Measurements from ENCODE around the gene TP53BP1.

TP53BP1 gene

DNA sequence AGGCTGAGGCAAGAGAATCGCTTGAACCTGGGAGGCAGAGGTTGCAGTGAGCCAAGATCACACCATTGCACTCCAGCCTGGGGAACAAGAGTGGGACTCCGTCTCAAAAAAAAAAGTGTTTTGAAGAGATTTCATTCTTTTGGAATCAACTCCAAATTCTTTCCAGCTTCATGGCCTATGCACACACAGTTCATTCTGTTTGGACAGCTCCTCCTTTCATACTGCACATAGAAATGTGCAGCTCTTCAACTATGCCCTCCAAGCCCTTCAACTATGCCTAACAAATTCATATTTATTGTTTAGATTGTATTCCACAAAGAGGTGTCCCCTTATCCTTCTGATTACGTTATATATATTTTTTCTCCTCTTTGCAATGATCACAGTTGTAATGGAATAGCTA is 4.2 kb downstream of the TP53BP1 start:
- Histone ChIP-seq H3K27me3 (ENCODE audit: control insufficient read depth, insufficient read depth, low read length, poor library complexity, severe bottlenecking) (no peaks in the 10 kb centered on the region), H3K4me3 (ENCODE audit: insufficient read depth, low read depth, low read length) (no peak overlapping the region), H3K27ac (ENCODE audit: insufficient read depth, low read depth, low read length, poor library complexity, severe bottlenecking) (no peak overlapping the region), H3K9me3 (ENCODE audit: control insufficient read depth, low read length) (no peaks in the 10 kb centered on the region), H3K36me3 (ENCODE audit: control insufficient read depth, insufficient read depth, low read length) (peaks cover 35% of the 10 kb centered on the region), H3K4me1 (ENCODE audit: control insufficient read depth, insufficient read depth, low read length) (peaks cover 7% of the 10 kb centered on the region)
- 94 to 95% methylated on average over 3 of the region's 3 CpGs for WGBS, 2 experiments

DNA sequence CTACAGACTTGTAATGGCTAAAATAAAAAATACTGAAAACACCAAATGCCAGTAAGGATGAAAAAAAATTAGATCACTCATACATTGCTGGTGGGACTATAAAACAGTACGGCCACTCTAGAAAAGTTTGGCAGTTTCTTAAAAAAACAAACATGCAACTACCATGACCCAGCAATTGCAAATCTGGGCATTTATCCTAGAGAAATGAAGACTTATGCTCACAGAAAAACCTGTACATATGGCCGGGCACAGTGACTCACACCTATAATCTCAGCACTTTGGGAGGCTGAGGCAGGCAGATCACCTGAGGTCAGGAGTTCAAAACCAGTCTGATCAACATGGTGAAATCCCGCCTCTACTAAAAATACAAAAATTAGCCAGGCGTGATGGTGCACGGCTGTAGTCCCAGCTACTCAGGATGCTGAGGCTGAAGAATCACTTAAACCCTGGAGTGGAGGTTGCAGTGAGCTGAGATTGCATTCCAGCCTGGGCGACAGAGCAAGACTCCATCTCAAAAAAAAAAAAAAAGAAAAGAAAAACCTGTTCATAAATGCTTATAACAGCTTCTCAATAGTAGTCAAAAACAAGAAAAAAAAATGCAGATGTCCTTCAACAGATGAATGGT is 5.6 kb downstream of the TP53BP1 start:
- Histone ChIP-seq H3K27me3 (ENCODE audit: control insufficient read depth, insufficient read depth, low read length, poor library complexity, severe bottlenecking) (no peaks in the 10 kb centered on the region), H3K9me3 (ENCODE audit: control insufficient read depth, low read length) (no peaks in the 10 kb centered on the region), H3K4me1 (ENCODE audit: control insufficient read depth, insufficient read depth, low read length) (peaks cover 7% of the 10 kb centered on the region), H3K36me3 (ENCODE audit: control insufficient read depth, insufficient read depth, low read length) (peaks cover 40% of the 10 kb centered on the region), H3K27ac (ENCODE audit: insufficient read depth, low read depth, low read length, poor library complexity, severe bottlenecking) (no peak overlapping the region), H3K4me3 (ENCODE audit: insufficient read depth, low read depth, low read length) (no peak overlapping the region)
- 88 to 90% methylated on average over 6 of the region's 6 CpGs for WGBS, 2 experiments

DNA sequence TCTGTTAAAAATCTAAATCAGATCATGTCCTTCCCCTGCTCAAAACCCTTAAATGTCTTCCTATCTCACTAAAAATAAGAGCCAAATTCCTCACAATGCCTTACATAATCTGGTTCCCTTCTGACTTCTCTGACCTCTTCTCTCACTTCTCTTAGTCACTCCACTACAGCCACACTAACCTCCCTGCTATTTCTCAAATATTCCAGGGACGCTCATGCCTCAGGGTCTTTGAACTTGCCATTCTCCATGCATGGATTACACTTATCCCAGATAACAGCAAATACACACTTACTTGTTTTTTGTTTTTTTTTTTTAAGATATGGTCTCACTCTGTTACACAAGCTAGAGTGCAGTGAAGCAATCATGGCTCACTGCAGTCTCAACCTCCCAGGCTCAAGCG is 8.5 kb downstream of the TP53BP1 start:
- WGBS, 2 experiments, result 94 to 96% methylated on average over 2 of the region's 2 CpGs
- peaks cover 41% of the 10 kb centered on the region for H3K36me3 ChIP-seq (ENCODE audit: control insufficient read depth, insufficient read depth, low read length)
- no peaks in the 10 kb centered on the region for H3K9me3 ChIP-seq (ENCODE audit: control insufficient read depth, low read length)
- no peak overlapping the region for H3K4me3 ChIP-seq (ENCODE audit: insufficient read depth, low read depth, low read length)
- no peak overlapping the region for H3K27ac ChIP-seq (ENCODE audit: insufficient read depth, low read depth, low read length, poor library complexity, severe bottlenecking)
- no peaks in the 10 kb centered on the region for H3K27me3 ChIP-seq (ENCODE audit: control insufficient read depth, insufficient read depth, low read length, poor library complexity, severe bottlenecking)
- H3K4me1 ChIP-seq (ENCODE audit: control insufficient read depth, insufficient read depth, low read length), result no peaks in the 10 kb centered on the region

DNA sequence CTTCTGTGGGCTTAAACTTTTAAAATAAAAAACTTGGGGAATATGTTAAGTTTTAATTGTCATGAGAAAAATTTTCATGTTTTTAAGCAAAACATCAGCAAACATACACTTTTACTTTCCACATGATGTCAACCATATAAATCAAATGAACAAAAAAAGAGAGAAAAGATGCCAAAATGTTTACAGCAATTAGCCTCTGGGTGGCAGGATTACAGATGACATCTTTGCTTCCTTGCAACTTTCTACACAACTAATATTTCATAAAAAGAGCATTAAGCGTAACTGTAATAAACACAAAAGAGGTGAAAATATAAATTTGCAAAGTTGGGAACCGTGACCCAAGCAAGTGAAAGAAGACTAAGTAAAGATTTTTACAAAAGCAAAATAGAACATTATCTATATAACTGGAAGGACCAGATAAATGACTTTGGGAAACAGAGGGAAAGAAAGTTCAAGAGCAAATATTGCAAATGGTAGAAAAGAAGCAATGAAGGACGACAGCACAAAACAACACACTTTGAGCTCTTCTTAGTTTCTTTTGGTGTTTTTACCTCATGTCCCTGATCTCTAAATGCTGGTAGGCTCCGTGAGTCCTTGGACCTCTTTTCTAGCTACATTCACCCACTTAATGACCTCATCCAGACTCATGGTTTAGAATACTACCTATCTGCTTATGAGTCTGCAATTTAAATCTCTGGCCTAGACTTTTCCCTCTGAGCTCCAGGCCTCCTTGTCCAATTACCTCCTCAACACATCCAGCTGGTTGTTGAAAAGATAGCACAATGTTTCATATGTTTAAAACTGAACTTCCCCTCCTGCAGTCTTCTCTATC is 9.4 kb downstream of the TP53BP1 start:
- WGBS, 2 experiments, result 89 to 96% methylated on average over 2 to 3 of the region's 4 CpGs
- peaks cover 31% of the 10 kb centered on the region for H3K36me3 ChIP-seq (ENCODE audit: control insufficient read depth, insufficient read depth, low read length)

DNA sequence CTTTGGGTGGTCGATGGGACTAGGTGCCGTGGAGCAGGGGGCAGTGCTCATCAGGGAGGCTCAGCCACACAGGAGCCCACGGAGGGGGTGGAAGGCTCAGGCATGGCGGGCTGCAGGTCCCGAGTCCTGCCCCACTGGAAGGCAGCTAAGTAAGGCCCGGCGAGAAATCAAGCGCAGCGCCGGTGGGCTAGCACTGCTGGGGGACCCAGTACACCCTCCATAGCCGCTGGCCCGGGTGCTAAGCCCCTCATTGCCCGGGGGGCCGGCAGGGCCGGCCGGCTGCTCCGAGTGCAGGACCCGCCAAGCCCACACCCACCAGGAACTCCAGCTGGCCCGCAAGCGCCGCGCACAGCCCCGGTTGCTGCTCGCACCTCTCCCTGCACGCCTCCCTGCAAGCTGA is 19.1 kb downstream of the TP53BP1 start:
- peaks cover 67% of the 10 kb centered on the region for H3K36me3 ChIP-seq (ENCODE audit: control insufficient read depth, insufficient read depth, low read length)
- 97% methylated on average over 25 of the region's 25 CpGs for WGBS, 2 experiments

More for the DNA sequence above, 9.4 kb downstream of the TP53BP1 start:
- H3K27ac ChIP-seq (ENCODE audit: insufficient read depth, low read depth, low read length, poor library complexity, severe bottlenecking), result no peak overlapping the region
- H3K4me3 ChIP-seq (ENCODE audit: insufficient read depth, low read depth, low read length), result no peak overlapping the region
- no peaks in the 10 kb centered on the region for H3K27me3 ChIP-seq (ENCODE audit: control insufficient read depth, insufficient read depth, low read length, poor library complexity, severe bottlenecking)
- H3K9me3 ChIP-seq (ENCODE audit: control insufficient read depth, low read length), result no peaks in the 10 kb centered on the region
- no peaks in the 10 kb centered on the region for H3K4me1 ChIP-seq (ENCODE audit: control insufficient read depth, insufficient read depth, low read length)

DNA sequence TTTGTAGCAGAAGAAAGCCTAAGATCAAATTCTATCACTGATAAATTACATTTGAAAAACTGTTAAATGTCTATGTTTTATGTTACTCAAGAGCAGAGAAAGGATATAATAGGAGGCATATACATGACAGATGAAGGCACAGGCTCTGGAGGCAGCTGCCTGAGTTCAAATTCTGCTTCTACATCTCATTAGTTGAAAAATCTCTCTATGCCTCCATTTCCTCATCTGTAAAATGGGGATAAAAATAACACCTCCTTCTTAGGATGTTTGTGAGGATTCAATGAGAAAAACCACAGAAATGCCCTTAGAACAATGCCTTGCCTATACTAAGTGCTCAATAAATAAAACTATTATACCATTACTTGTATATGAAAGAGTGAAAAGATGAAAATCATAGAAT is 21.0 kb downstream of the TP53BP1 start:
- H3K4me1 ChIP-seq (ENCODE audit: control insufficient read depth, insufficient read depth, low read length), result no peaks in the 10 kb centered on the region
- H3K36me3 ChIP-seq (ENCODE audit: control insufficient read depth, insufficient read depth, low read length), result peaks cover 73% of the 10 kb centered on the region
- no peaks in the 10 kb centered on the region for H3K27me3 ChIP-seq (ENCODE audit: control insufficient read depth, insufficient read depth, low read length, poor library complexity, severe bottlenecking)
- no peaks in the 10 kb centered on the region for H3K9me3 ChIP-seq (ENCODE audit: control insufficient read depth, low read length)
- no peak overlapping the region for H3K4me3 ChIP-seq (ENCODE audit: insufficient read depth, low read depth, low read length)
- H3K27ac ChIP-seq (ENCODE audit: insufficient read depth, low read depth, low read length, poor library complexity, severe bottlenecking), result no peak overlapping the region

More for the DNA sequence above, 19.1 kb downstream of the TP53BP1 start:
- no peak overlapping the region for H3K27ac ChIP-seq (ENCODE audit: insufficient read depth, low read depth, low read length, poor library complexity, severe bottlenecking)
- no peaks in the 10 kb centered on the region for H3K9me3 ChIP-seq (ENCODE audit: control insufficient read depth, low read length)
- H3K4me1 ChIP-seq (ENCODE audit: control insufficient read depth, insufficient read depth, low read length), result no peaks in the 10 kb centered on the region
- no peak overlapping the region for H3K4me3 ChIP-seq (ENCODE audit: insufficient read depth, low read depth, low read length)
- H3K27me3 ChIP-seq (ENCODE audit: control insufficient read depth, insufficient read depth, low read length, poor library complexity, severe bottlenecking), result no peaks in the 10 kb centered on the region

DNA sequence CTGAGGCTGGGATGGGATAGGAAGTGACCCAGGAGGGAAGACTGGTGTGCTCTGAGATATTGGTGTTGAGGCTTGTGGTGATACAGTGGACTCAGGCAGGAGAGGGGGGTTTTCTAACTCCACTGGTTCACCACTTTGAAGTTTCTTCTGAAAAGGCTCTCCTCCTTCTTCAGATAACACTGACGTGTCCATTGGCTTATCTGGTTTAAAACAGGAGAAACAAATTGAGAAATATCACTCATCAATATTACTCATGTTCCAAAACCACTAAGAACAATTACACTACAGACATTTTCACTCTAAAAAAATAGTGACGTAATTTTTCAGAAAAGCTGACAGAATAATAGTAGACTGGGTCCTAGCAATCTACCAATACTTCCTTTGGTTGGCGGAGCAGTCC is 23.1 kb downstream of the TP53BP1 start:
- Histone ChIP-seq H3K36me3 (ENCODE audit: control insufficient read depth, insufficient read depth, low read length) (peaks cover 71% of the 10 kb centered on the region), H3K9me3 (ENCODE audit: control insufficient read depth, low read length) (no peaks in the 10 kb centered on the region), H3K27me3 (ENCODE audit: control insufficient read depth, insufficient read depth, low read length, poor library complexity, severe bottlenecking) (no peaks in the 10 kb centered on the region), H3K4me1 (ENCODE audit: control insufficient read depth, insufficient read depth, low read length) (no peaks in the 10 kb centered on the region), H3K4me3 (ENCODE audit: insufficient read depth, low read depth, low read length) (no peak overlapping the region), H3K27ac (ENCODE audit: insufficient read depth, low read depth, low read length, poor library complexity, severe bottlenecking) (no peak overlapping the region)
- 94 to 98% methylated on average over 3 of the region's 3 CpGs for WGBS, 2 experiments

DNA sequence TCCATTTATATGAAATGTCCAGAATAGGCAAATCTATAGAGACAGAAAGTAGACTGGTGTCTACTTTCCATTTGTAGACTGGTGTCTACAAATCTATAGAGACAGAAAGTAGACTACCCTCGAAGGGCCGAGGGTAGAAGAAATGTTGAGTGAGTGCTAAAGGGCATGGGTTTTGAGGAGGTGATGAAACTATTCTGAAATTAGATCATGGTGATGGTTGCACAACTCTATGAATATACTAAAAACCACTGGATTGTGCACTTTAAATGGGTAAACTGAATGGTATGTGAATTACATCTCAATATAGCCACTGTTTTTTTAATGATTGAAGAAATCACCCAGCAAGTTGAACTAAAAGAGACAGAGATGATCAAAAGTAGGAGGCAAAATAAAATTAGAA is 27.9 kb downstream of the TP53BP1 start:
- Histone ChIP-seq H3K9me3 (ENCODE audit: control insufficient read depth, low read length) (no peaks in the 10 kb centered on the region), H3K4me1 (ENCODE audit: control insufficient read depth, insufficient read depth, low read length) (no peaks in the 10 kb centered on the region), H3K27me3 (ENCODE audit: control insufficient read depth, insufficient read depth, low read length, poor library complexity, severe bottlenecking) (no peaks in the 10 kb centered on the region), H3K36me3 (ENCODE audit: control insufficient read depth, insufficient read depth, low read length) (peaks cover 41% of the 10 kb centered on the region), H3K27ac (ENCODE audit: insufficient read depth, low read depth, low read length, poor library complexity, severe bottlenecking) (no peak overlapping the region), H3K4me3 (ENCODE audit: insufficient read depth, low read depth, low read length) (no peak overlapping the region)
- 100% methylated on average over 2 of the region's 2 CpGs for WGBS, 2 experiments

DNA sequence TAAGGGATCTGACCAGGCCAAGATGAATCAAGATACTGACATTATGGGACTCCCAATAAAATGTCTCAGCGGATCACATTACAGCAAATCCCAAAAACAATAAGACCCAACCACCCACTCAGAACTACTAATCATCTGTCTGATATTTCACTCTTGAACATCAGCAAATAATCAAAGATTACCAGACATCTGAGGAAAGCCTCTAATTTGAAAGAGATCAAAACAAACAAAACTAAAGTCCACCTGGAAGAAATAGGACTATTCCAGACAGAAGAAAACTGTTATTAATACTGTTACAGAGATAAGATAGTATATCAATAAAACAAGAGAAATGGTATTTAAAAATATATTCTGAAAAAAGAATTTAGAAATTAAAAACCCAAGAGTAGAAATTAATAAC is 29.0 kb downstream of the TP53BP1 start:
- 94 to 95% methylated on average over 1 of the region's 1 CpG for WGBS, 2 experiments
- H3K9me3 ChIP-seq (ENCODE audit: control insufficient read depth, low read length), result no peaks in the 10 kb centered on the region
- no peaks in the 10 kb centered on the region for H3K27me3 ChIP-seq (ENCODE audit: control insufficient read depth, insufficient read depth, low read length, poor library complexity, severe bottlenecking)
- no peak overlapping the region for H3K4me3 ChIP-seq (ENCODE audit: insufficient read depth, low read depth, low read length)
- H3K4me1 ChIP-seq (ENCODE audit: control insufficient read depth, insufficient read depth, low read length), result no peaks in the 10 kb centered on the region
- H3K36me3 ChIP-seq (ENCODE audit: control insufficient read depth, insufficient read depth, low read length), result peaks cover 31% of the 10 kb centered on the region
- no peak overlapping the region for H3K27ac ChIP-seq (ENCODE audit: insufficient read depth, low read depth, low read length, poor library complexity, severe bottlenecking)

DNA sequence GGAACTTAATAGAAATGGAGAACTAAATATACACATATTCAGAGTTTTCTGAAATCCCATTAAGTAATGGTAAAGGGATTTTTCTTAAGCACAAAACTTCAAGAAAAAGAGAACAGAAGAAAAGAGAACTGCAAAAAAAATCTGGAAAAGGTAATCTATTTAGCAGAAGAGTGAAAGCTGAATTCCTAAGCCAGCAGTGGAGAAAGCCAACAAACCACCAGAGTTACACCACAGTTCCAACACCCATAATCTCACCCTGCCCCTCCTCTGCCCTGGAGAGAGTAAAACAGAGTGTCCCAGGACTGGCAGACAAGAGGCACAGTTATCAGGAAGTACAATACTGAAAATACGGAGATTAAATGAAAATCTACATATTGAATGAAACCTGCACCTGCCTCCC is 29.4 kb downstream of the TP53BP1 start:
- Histone ChIP-seq H3K9me3 (ENCODE audit: control insufficient read depth, low read length) (no peaks in the 10 kb centered on the region), H3K36me3 (ENCODE audit: control insufficient read depth, insufficient read depth, low read length) (peaks cover 28% of the 10 kb centered on the region), H3K4me3 (ENCODE audit: insufficient read depth, low read depth, low read length) (no peak overlapping the region), H3K27me3 (ENCODE audit: control insufficient read depth, insufficient read depth, low read length, poor library complexity, severe bottlenecking) (no peaks in the 10 kb centered on the region), H3K4me1 (ENCODE audit: control insufficient read depth, insufficient read depth, low read length) (no peaks in the 10 kb centered on the region), H3K27ac (ENCODE audit: insufficient read depth, low read depth, low read length, poor library complexity, severe bottlenecking) (no peak overlapping the region)
- 89 to 100% methylated on average over 1 of the region's 1 CpG for WGBS, 2 experiments

Data from ectodermal cell (in vitro differentiated cells).